ENCODE results near the gene LMO7. TPM values are rescaled to one million over a fixed set of nuclear protein-coding genes. Genes with fewer than 3 reads are reported as not detected.

The LMO7 gene
- total RNA-seq, 2 donors from 2014 or later: 118 to 193 TPM

GRCh38 chr13:75843074-75843473 lies 206.9 kb downstream of the LMO7 start:
- intact Hi-C loops (cut with DNase I): no loop called here
- no peak for DNase-seq
- Histone ChIP-seq H3K9me3 (no peaks in the 10 kb centered on the region), H3K4me3 (no peak overlapping the region), H3K27ac (no peak overlapping the region), H3K27me3 (no peaks in the 10 kb centered on the region), H3K9ac (ENCODE audit: low read depth in 2 of 2, low read length in 2 of 2) (no peak overlapping the region), H3K36me3 (peaks cover 4% of the 10 kb centered on the region), H3K4me1 (no peaks in the 10 kb centered on the region)
- no peak for TF ChIP-seq CTCF (IDR thresholded peaks at IDR 0.05)

DNA sequence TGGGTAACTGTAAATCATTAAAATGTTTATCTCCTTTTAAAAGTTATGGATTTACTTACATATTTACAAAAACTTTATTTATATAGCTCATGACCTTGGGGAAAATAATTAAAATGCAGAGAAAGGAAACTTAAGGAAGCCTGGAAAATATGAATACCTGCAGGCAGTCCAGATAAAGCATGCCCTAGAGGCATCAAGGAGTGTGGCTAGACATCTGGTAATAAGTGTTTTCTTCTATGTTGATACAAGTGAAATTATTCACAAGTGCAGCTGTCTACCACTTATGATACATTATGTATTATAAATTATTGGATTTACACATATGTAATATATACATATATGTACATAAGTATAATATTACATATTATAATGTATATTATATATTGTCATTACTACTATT lies 207.9 kb downstream of the LMO7 start:
- Histone ChIP-seq H3K27ac (no peak overlapping the region), H3K27me3 (no peaks in the 10 kb centered on the region), H3K4me3 (no peak overlapping the region), H3K36me3 (peaks cover 7% of the 10 kb centered on the region), H3K9ac (ENCODE audit: low read depth in 2 of 2, low read length in 2 of 2) (no peak overlapping the region), H3K9me3 (no peaks in the 10 kb centered on the region), H3K4me1 (no peaks in the 10 kb centered on the region)
- intact Hi-C loops (cut with DNase I): no loop called here
- TF ChIP-seq CTCF (IDR thresholded peaks at IDR 0.05): no peak
- DNase-seq: no peak

GRCh38 chr13:75847588-75847987 lies 211.5 kb downstream of the LMO7 start:
- Histone ChIP-seq H3K27ac (no peak overlapping the region), H3K4me1 (no peaks in the 10 kb centered on the region), H3K4me3 (no peak overlapping the region), H3K27me3 (no peaks in the 10 kb centered on the region), H3K9ac (ENCODE audit: low read depth in 2 of 2, low read length in 2 of 2) (no peak overlapping the region), H3K9me3 (no peaks in the 10 kb centered on the region), H3K36me3 (peaks cover 6% of the 10 kb centered on the region)
- intact Hi-C loops (cut with DNase I): no loop called here
- TF ChIP-seq CTCF (IDR thresholded peaks at IDR 0.05): no peak
- no peak for DNase-seq

- Histone ChIP-seq H3K27ac (no peak overlapping the region), H3K36me3 (peaks cover 12% of the 10 kb centered on the region), H3K27me3 (no peaks in the 10 kb centered on the region), H3K9ac (ENCODE audit: low read depth in 2 of 2, low read length in 2 of 2) (no peak overlapping the region), H3K9me3 (no peaks in the 10 kb centered on the region), H3K4me1 (no peaks in the 10 kb centered on the region), H3K4me3 (no peak overlapping the region)
- intact Hi-C loops (cut with DNase I): no loop called here
- DNase-seq: no peak
- no peak for TF ChIP-seq CTCF (IDR thresholded peaks at IDR 0.05)
Measured at GRCh38 chr13:75850916-75851315, 214.8 kb downstream of the LMO7 start.

DNA sequence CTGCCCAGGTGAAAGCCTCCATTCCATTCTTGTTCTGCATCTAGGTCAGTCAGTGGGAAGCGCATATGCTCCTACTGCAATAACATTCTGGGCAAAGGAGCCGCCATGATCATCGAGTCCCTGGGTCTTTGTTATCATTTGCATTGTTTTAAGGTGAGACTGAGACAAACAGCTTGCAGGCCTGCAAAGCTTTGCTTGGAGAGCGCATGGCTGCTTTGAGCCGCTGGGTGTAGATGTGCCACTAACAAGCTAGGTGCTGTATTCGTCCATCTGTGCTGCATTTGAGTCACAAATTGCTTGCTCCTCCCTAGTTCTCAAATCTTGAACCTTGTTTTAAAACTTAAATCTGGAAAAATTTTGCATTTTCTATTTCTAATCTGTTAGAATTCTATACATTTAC lies 219.1 kb downstream of the LMO7 start:
- TF ChIP-seq CTCF (IDR thresholded peaks at IDR 0.05): no peak
- Histone ChIP-seq H3K27me3 (no peaks in the 10 kb centered on the region), H3K36me3 (peaks cover 9% of the 10 kb centered on the region), H3K27ac (no peak overlapping the region), H3K4me1 (no peaks in the 10 kb centered on the region), H3K9ac (ENCODE audit: low read depth in 2 of 2, low read length in 2 of 2) (no peak overlapping the region), H3K4me3 (no peak overlapping the region), H3K9me3 (no peaks in the 10 kb centered on the region)
- DNase-seq: no peak
- intact Hi-C loops (cut with DNase I): no loop called here

DNA sequence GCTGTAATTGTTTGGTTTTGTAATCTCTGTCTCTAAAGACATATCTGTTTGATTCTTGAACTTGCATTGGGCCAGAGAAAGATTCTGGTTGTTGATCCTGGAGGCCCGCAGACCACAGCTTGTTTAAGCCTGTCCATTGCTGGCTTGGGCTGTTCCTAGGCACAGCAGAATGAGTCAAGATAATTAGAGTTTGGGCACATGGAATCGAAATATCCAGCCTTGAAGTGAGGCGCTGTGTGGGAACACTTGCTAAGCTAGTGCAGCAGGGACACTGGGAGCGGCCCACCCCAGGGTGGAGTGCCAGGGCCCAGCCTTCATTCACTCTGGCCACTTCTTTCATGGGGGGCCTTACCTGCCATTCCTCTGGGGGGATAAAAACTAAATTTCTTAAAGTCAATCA lies 219.7 kb downstream of the LMO7 start:
- Histone ChIP-seq H3K4me3 (no peak overlapping the region), H3K27ac (no peak overlapping the region), H3K4me1 (no peaks in the 10 kb centered on the region), H3K9me3 (no peaks in the 10 kb centered on the region), H3K36me3 (peaks cover 9% of the 10 kb centered on the region), H3K9ac (ENCODE audit: low read depth in 2 of 2, low read length in 2 of 2) (no peak overlapping the region), H3K27me3 (no peaks in the 10 kb centered on the region)
- DNase-seq: no peak
- intact Hi-C loops (cut with DNase I): no loop called here
- TF ChIP-seq CTCF (IDR thresholded peaks at IDR 0.05): no peak

Data from colonic mucosa (tissue), 4 donors.